ENCODE data around the gene KMO.

KMO gene

GRCh38 chr1:241542199-241542907 is 10.2 kb downstream of the KMO start:
- DNase-seq = no peak

GRCh38 chr1:241548008-241548407 is 15.8 kb downstream of the KMO start:
- no peak for DNase-seq

GRCh38 chr1:241550318-241550717 is 18.1 kb downstream of the KMO start:
- no peak for DNase-seq

- no peak for DNase-seq
Observed at GRCh38 chr1:241551759-241552638, 19.8 kb downstream of the KMO start.

GRCh38 chr1:241553886-241554592 is 21.9 kb downstream of the KMO start:
- no peak for DNase-seq

- DNase-seq = no peak
Observed at GRCh38 chr1:241555526-241555925, 23.3 kb downstream of the KMO start.

GRCh38 chr1:241557031-241557430 is 24.9 kb downstream of the KMO start:
- no peak for DNase-seq

GRCh38 chr1:241557551-241558193 is 25.5 kb downstream of the KMO start:
- DNase-seq = no peak

- DNase-seq = no peak
Observed at GRCh38 chr1:241560146-241560848, 28.1 kb downstream of the KMO start.

GRCh38 chr1:241560849-241561187 is 28.6 kb downstream of the KMO start:
- DNase-seq = no peak

- no peak for DNase-seq
Observed at GRCh38 chr1:241569848-241570247, 37.7 kb downstream of the KMO start.

GRCh38 chr1:241574154-241574553 is 42.0 kb downstream of the KMO start:
- no peak for DNase-seq

GRCh38 chr1:241579434-241579833 is 47.3 kb downstream of the KMO start:
- no peak for DNase-seq

- no peak for DNase-seq
Observed at GRCh38 chr1:241582921-241583321, 50.7 kb downstream of the KMO start.

- no peak for DNase-seq
Observed at GRCh38 chr1:241586905-241587512, 54.8 kb downstream of the KMO start.

- DNase-seq = no peak
Observed at GRCh38 chr1:241589521-241589920, 57.3 kb downstream of the KMO start.

- DNase-seq = no peak
Observed at GRCh38 chr1:241590719-241591118, 58.5 kb downstream of the KMO start.

- DNase-seq = no peak
Observed at GRCh38 chr1:241591317-241591716, 59.1 kb downstream of the KMO start.

- no peak for DNase-seq
Observed at GRCh38 chr1:241591736-241592135, 59.6 kb downstream of the KMO start.

GRCh38 chr1:241592273-241592958 is 60.2 kb downstream of the KMO start:
- no peak for DNase-seq

- DNase-seq = no peak
Observed at GRCh38 chr1:241593186-241593585, 61.0 kb downstream of the KMO start.

- no peak for DNase-seq
Observed at GRCh38 chr1:241596633-241597032, 64.5 kb downstream of the KMO start.
